SK-N-SH (cell line): ENCODE data around the gene SPINK4. TPM values are rescaled to one million over a fixed set of nuclear protein-coding genes. Genes with fewer than 3 reads are reported as not detected.
A peak's percentile ranks its signal among the peaks of the same experiment; 100 is the strongest.

Source experiments
- CTCF ChIA-PET: fragments of 300-600, 350-600 bp; formaldehyde crosslinking; extraction: SDS; loops from one replicate; lab custom pipeline; 2021; lab: Yijun Ruan, JAX
- POLR2A ChIA-PET: fragments of 350-600 bp; sonication (Branson Sonifier 250); formaldehyde crosslinking; extraction: SDS; loops from one replicate; lab custom pipeline; 2020; ENCODE audit warnings: antibody characterized with exemption, inconsistent platforms; lab: Yijun Ruan, JAX
- DNase-seq: peaks from one replicate; pipeline ENCODE4 v3.0.0; 2012
- H2AFZ ChIP-seq: fragments of 200-600 bp; sonication (generic); 2 replicates; pipeline ENCODE4 v1.8.1; 2016; ENCODE audit warnings: antibody characterized with exemption, mild to moderate bottlenecking, low read depth
- H3F3A ChIP-seq: fragments of 200-600 bp; sonication (generic); replicated peaks from 2 replicates; pipeline ENCODE3; 2016; ENCODE audit warnings: antibody characterized with exemption, mild to moderate bottlenecking; ENCODE audit not compliant: insufficient read depth
- H3K27ac ChIP-seq, 2 experiments: fragments of 200-500 bp in 1 of 2; fragments of 200-600 bp in 1 of 2; sonication (Bioruptor generic) in 1 of 2; sonication (generic), shearing (Covaris generic) in 1 of 2; 2 replicates each; pipeline versions ENCODE4 v1.5.1 to v1.6.1; 2014 to 2016; ENCODE audit warnings: low read depth in 2 of 2, inconsistent platforms in 1 of 2, low read length in 1 of 2, mild to moderate bottlenecking in 1 of 2, mixed read lengths in 1 of 2
- H3K27me3 ChIP-seq: fragments of 200-600 bp; sonication (generic), shearing (Covaris generic); 2 replicates; pipeline ENCODE4 v1.6.1; 2016; ENCODE audit warnings: mixed run types; ENCODE audit not compliant: insufficient read depth
- H3K36me3 ChIP-seq, 2 experiments: fragments of 200-500 bp in 1 of 2; fragments of 200-600 bp in 1 of 2; sonication (Bioruptor generic) in 1 of 2; sonication (generic) in 1 of 2; replicated peaks in 1 of 2; 2 replicates each; pipeline versions ENCODE3 to v1.5.1; 2014 to 2016; ENCODE audit warnings: low read length in 1 of 2, mild to moderate bottlenecking in 1 of 2; ENCODE audit not compliant: insufficient read depth in 2 of 2, control insufficient read depth in 1 of 2
- H3K4me1 ChIP-seq, 2 experiments: fragments of 200-500 bp in 1 of 2; fragments of 200-600 bp in 1 of 2; sonication (Bioruptor generic) in 1 of 2; sonication (generic), shearing (Covaris generic) in 1 of 2; 2 replicates each; pipeline versions ENCODE4 v1.5.1 to v1.6.1; 2014 to 2016; ENCODE audit warnings: low read depth in 1 of 2, low read length in 1 of 2, mixed run types in 1 of 2; ENCODE audit not compliant: insufficient read depth in 2 of 2, control insufficient read depth in 1 of 2
- H3K4me2 ChIP-seq: fragments of 200-600 bp; sonication (generic), shearing (Covaris generic); 2 replicates; pipeline ENCODE4 v1.6.1; 2017; ENCODE audit warnings: mixed run types
- H3K4me3 ChIP-seq, 2 experiments: fragments of 200-500 bp in 1 of 2; fragments of 200-600 bp in 1 of 2; sonication (Bioruptor generic) in 1 of 2; sonication (generic), shearing (Covaris generic) in 1 of 2; 2 replicates each; pipeline versions ENCODE4 v1.5.1 to v1.8.1; 2014 to 2016; ENCODE audit warnings: low read depth in 2 of 2, inconsistent platforms in 1 of 2, low read length in 1 of 2, mild to moderate bottlenecking in 1 of 2, mixed read lengths in 1 of 2, moderate library complexity in 1 of 2
- H3K79me2 ChIP-seq: fragments of 200-600 bp; sonication (generic); 2 replicates; pipeline ENCODE4 v1.8.1; 2017; ENCODE audit warnings: mild to moderate bottlenecking; ENCODE audit not compliant: insufficient read depth
- H3K9ac ChIP-seq: fragments of 200-600 bp; sonication (generic); 2 replicates; pipeline ENCODE4 v1.6.1; 2017; ENCODE audit warnings: mixed run types
- H3K9me2 ChIP-seq: fragments of 200-600 bp; sonication (generic); 2 replicates; pipeline ENCODE4 v1.6.1; 2017; ENCODE audit warnings: mixed run types
- H3K9me3 ChIP-seq: fragments of 200-600 bp; sonication (generic); 2 replicates; pipeline ENCODE4 v1.6.1; 2017; ENCODE audit warnings: mixed run types, mild to moderate bottlenecking, moderate library complexity
- H4K20me1 ChIP-seq: fragments of 200-600 bp; sonication (generic); 2 replicates; pipeline ENCODE4 v1.6.1; 2017; ENCODE audit warnings: mild to moderate bottlenecking, mixed run types; ENCODE audit not compliant: insufficient read depth
- CHD2 ChIP-seq: fragments of 150-350 bp; IDR thresholded peaks from 2 replicates; pipeline ENCODE4 v1.6.1; 2018; ENCODE audit warnings: low read length; ENCODE audit not compliant: partially characterized antibody
- ELF1 ChIP-seq: IDR thresholded peaks from 2 replicates; pipeline ENCODE4 v1.4.0; 2012
- EP300 ChIP-seq, 2 experiments: IDR thresholded peaks; 2 replicates each; pipeline versions ENCODE4 v1.4.0 to v1.6.1; 2012; ENCODE audit warnings: borderline replicate concordance in 1 of 2, low read depth in 1 of 2, low read length in 1 of 2
- EZH2phosphoT487 ChIP-seq: fragments of 200-600 bp; sonication (generic); IDR thresholded peaks from 2 replicates; pipeline ENCODE4 v1.6.1; 2017; ENCODE audit warnings: low read depth, mixed run types, mild to moderate bottlenecking, antibody characterized with exemption, moderate library complexity, borderline replicate concordance
- FOSL2 ChIP-seq: IDR thresholded peaks from 2 replicates; pipeline ENCODE4 v1.4.0; 2012; ENCODE audit warnings: low read depth, mild to moderate bottlenecking, moderate library complexity, borderline replicate concordance
- FOXJ3 ChIP-seq: sonication (generic); formaldehyde crosslinking; IDR thresholded peaks from 2 replicates; pipeline ENCODE4 v1.5.1; 2020; ENCODE audit warnings: mild to moderate bottlenecking, missing genetic modification reagents
- GABPA ChIP-seq: IDR thresholded peaks from 2 replicates; pipeline ENCODE4 v1.4.0; 2012; ENCODE audit warnings: low read depth, mild to moderate bottlenecking
- GATA2 ChIP-seq: sonication (generic); formaldehyde crosslinking; IDR thresholded peaks from 2 replicates; pipeline ENCODE4 v1.5.0; 2020; ENCODE audit warnings: mild to moderate bottlenecking, missing genetic modification reagents
- IRF3 ChIP-seq: fragments of 150-350 bp; IDR thresholded peaks from 2 replicates; pipeline ENCODE4 v1.6.1; 2016; ENCODE audit warnings: mild to moderate bottlenecking, low read depth, low read length
- JUND ChIP-seq: IDR thresholded peaks from 2 replicates; pipeline ENCODE4 v1.4.0; 2012
- MXI1 ChIP-seq: IDR thresholded peaks from 2 replicates; pipeline ENCODE4 v1.6.1; 2012; ENCODE audit warnings: mild to moderate bottlenecking, low read depth, low read length, improper control_type of control experiment
- NFIC ChIP-seq: IDR thresholded peaks from 2 replicates; pipeline ENCODE4 v1.4.0; 2012; ENCODE audit warnings: borderline replicate concordance
- NRF1 ChIP-seq: IDR thresholded peaks from 2 replicates; pipeline ENCODE4 v1.6.1; 2012; ENCODE audit warnings: low read depth, mild to moderate bottlenecking, low read length
- POLR2AphosphoS5 ChIP-seq: IDR thresholded peaks from 2 replicates; pipeline ENCODE4 v1.6.1; 2012; ENCODE audit warnings: low read depth, low read length
- RAD21 ChIP-seq: IDR thresholded peaks from 2 replicates; pipeline ENCODE4 v1.6.1; 2012; ENCODE audit warnings: mild to moderate bottlenecking, low read length
- RCOR1 ChIP-seq: fragments of 150-350 bp; IDR thresholded peaks from 2 replicates; pipeline ENCODE4 v1.6.1; 2017; ENCODE audit warnings: antibody characterized with exemption, low read length
- REST ChIP-seq: IDR thresholded peaks from 2 replicates; pipeline ENCODE4 v1.6.1; 2012; ENCODE audit warnings: mild to moderate bottlenecking, low read depth, low read length, moderate library complexity
- RFX5 ChIP-seq: IDR thresholded peaks from 2 replicates; pipeline ENCODE4 v1.6.1; 2012; ENCODE audit warnings: mild to moderate bottlenecking, improper control_type of control experiment, low read length
- RXRA ChIP-seq: IDR thresholded peaks from 2 replicates; pipeline ENCODE4 v1.4.0; 2012; ENCODE audit warnings: low read depth, mild to moderate bottlenecking, borderline replicate concordance
- SIN3A ChIP-seq: IDR thresholded peaks from 2 replicates; pipeline ENCODE4 v1.6.1; 2012; ENCODE audit warnings: low read depth, mild to moderate bottlenecking, low read length, moderate library complexity, borderline replicate concordance
- TAF1 ChIP-seq: IDR thresholded peaks from 2 replicates; pipeline ENCODE4 v1.6.1; 2012; ENCODE audit warnings: low read depth, mild to moderate bottlenecking, low read length, moderate library complexity, borderline replicate concordance
- TCF12 ChIP-seq: IDR thresholded peaks from 2 replicates; pipeline ENCODE4 v1.4.0; 2012
- TEAD4 ChIP-seq: IDR thresholded peaks from 2 replicates; pipeline ENCODE4 v1.4.0; 2012; ENCODE audit warnings: mild to moderate bottlenecking, borderline replicate concordance; ENCODE audit not compliant: insufficient read depth
- USF1 ChIP-seq: IDR thresholded peaks from 2 replicates; pipeline ENCODE4 v1.4.0; 2012; ENCODE audit warnings: low read depth, borderline replicate concordance
- USF2 ChIP-seq: fragments of 150-350 bp; IDR thresholded peaks from 2 replicates; pipeline ENCODE4 v1.6.1; 2017; ENCODE audit warnings: antibody characterized with exemption, low read length, low read depth, borderline replicate concordance
- ZBTB33 ChIP-seq: IDR thresholded peaks from 2 replicates; pipeline ENCODE4 v1.4.0; 2012; ENCODE audit warnings: low read depth, borderline replicate concordance
- WGBS: methylation state at CpG from one replicate; pipeline ENCODE4 v1.1.6; 2017; ENCODE audit warnings: low lambda C conversion rate; 5-methylcytosine and 5-hydroxymethylcytosine counted together
- polyA plus RNA-seq, 3 experiments: library from polyadenylated mRNA; depleted of rRNA; stranded (reverse); fragments of >200 nt; gene quantifications; 2 replicates each; pipeline ENCODE4 v1.2.3, GENCODE V29; 2012

The SPINK4 gene
- polyA plus RNA-seq, 1 of the 3 experiments (the other 2 are of a cell fraction), result not detected

GRCh38 chr9:33233626-33234342 lies 6.2 kb upstream of the SPINK4 start:
- POLR2A ChIA-PET, result no interaction called here
- 0% methylated on average over 1 of the region's 1 CpG for WGBS
- H3K4me2 ChIP-seq, result no peak overlapping the region; the same call in 1 of the 2 replicates
- TF ChIP-seq RAD21, result no peak
- no peak for TF ChIP-seq CHD2
- TF ChIP-seq MXI1, result no peak
- TF ChIP-seq FOXJ3 (CRISPR knock-in tag), result no peak
- no peak for TF ChIP-seq GABPA
- no peak for TF ChIP-seq POLR2AphosphoS5
- no peak for TF ChIP-seq ZBTB33
- TF ChIP-seq EZH2phosphoT487, result no peak
- peak in 1 of 2 experiments; percentile 24; a peak in 1 of 4 replicates for TF ChIP-seq EP300 (IDR thresholded peaks at IDR 0.05; ENCODE audit: borderline replicate concordance in 1 of 2, low read depth in 1 of 2, low read length in 1 of 2)
- no peak for TF ChIP-seq TAF1
- TF ChIP-seq RCOR1, result no peak
- no peak for TF ChIP-seq SIN3A
- TF ChIP-seq REST, result no peak
- no peak for TF ChIP-seq IRF3
- TF ChIP-seq FOSL2, result peak; percentile 77; the same call in 1 of the 2 replicates
- TF ChIP-seq TEAD4, result no peak
- TF ChIP-seq NFIC, result peak; percentile 92
- TF ChIP-seq ELF1, result no peak
- no peak for TF ChIP-seq GATA2
- TF ChIP-seq JUND, result peak; percentile 58
- TF ChIP-seq USF1, result no peak
- peak; percentile 82 for TF ChIP-seq TCF12
- no peak for TF ChIP-seq RXRA
- TF ChIP-seq RFX5, result no peak
- TF ChIP-seq USF2, result no peak
- no peak for TF ChIP-seq NRF1

More at GRCh38 chr9:33233626-33234342, 6.2 kb upstream of the SPINK4 start:
- Histone ChIP-seq H3K79me2 (no peaks in the 10 kb centered on the region), H2AFZ (no peak overlapping the region), H4K20me1 (no peaks in the 10 kb centered on the region), H3K4me1 (peaks cover 4% of the 10 kb centered on the region in 2 experiments; a peak in 2 of 4 replicates), H3K27ac (no peak overlapping the region), H3K4me3 (no peak overlapping the region), H3K9me2 (no peaks in the 10 kb centered on the region), H3K9me3 (no peaks in the 10 kb centered on the region), H3K9ac (no peak overlapping the region), H3K36me3 (no peaks in the 10 kb centered on the region), H3F3A (no peaks in the 10 kb centered on the region), H3K27me3 (no peaks in the 10 kb centered on the region)
- CTCF ChIA-PET, result interaction anchor here (0.9 to 1.6 kb wide), 4 partner anchors 8 to 127 kb away, joined by 3 to 6 read pairs (median 4); no protein-coding TSS in a partner anchor
- DNase-seq, result no peak
